Lung (tissue), 12 donors: ENCODE data around the gene PPA2. TPM values are rescaled to one million over a fixed set of nuclear protein-coding genes. Genes with fewer than 3 reads are reported as not detected.

Source experiments
- ATAC-seq: fragments of 200-7000 bp; cut with Tn5 transposase; one replicate; pipeline ENCODE4 v1.9.1; 2020; ENCODE audit warnings: moderate number of reproducible peaks; ENCODE audit not compliant: insufficient read depth, low FRiP score
- DNase-seq, 3 donors: peaks; one replicate each; pipeline ENCODE4 v3.0.0-alpha.2; 2013 to 2017
- H3K27ac ChIP-seq, 2 donors: one replicate each; pipeline ENCODE4 v1.5.1; 2013; ENCODE audit warnings: mild to moderate bottlenecking in 2 of 2, moderate library complexity in 2 of 2, control low read depth in 1 of 2, inconsistent platforms in 1 of 2, low read depth in 1 of 2, low read length in 1 of 2
- H3K27me3 ChIP-seq, 3 donors: one replicate each; pipeline ENCODE4 v1.5.1; 2013; ENCODE audit warnings: low read length in 2 of 3; ENCODE audit not compliant: control insufficient read depth in 3 of 3, insufficient read depth in 3 of 3
- H3K36me3 ChIP-seq, 4 donors: one replicate each; pipeline ENCODE4 v1.5.1; 2013; ENCODE audit warnings: low read length in 4 of 4, mild to moderate bottlenecking in 1 of 4, moderate library complexity in 1 of 4; ENCODE audit not compliant: control insufficient read depth in 4 of 4, insufficient read depth in 4 of 4
- H3K4me1 ChIP-seq, 5 donors: one replicate each; pipeline ENCODE4 v1.5.1; 2013; ENCODE audit warnings: low read length in 5 of 5, mild to moderate bottlenecking in 2 of 5, moderate library complexity in 1 of 5; ENCODE audit not compliant: control insufficient read depth in 5 of 5, insufficient read depth in 5 of 5
- H3K4me3 ChIP-seq: one replicate; pipeline ENCODE4 v1.5.1; 2013; ENCODE audit warnings: mild to moderate bottlenecking, control low read depth, moderate library complexity
- H3K9ac ChIP-seq, 2 donors: one replicate each; pipeline ENCODE4 v1.5.1; 2013; ENCODE audit warnings: low read length in 2 of 2, control low read depth in 1 of 2; ENCODE audit not compliant: insufficient read depth in 1 of 2
- H3K9me3 ChIP-seq, 4 donors: one replicate each; pipeline ENCODE4 v1.5.1; 2013; ENCODE audit warnings: low read length in 3 of 4, mild to moderate bottlenecking in 1 of 4, moderate library complexity in 1 of 4; ENCODE audit not compliant: control insufficient read depth in 4 of 4, insufficient read depth in 3 of 4
- WGBS, 2 donors: extraction: QIAGEN DNeasy Blood & Tissue Kit; methylation state at CpG; one replicate each; pipeline ENCODE4 v1.1.7; 2013; 5-methylcytosine and 5-hydroxymethylcytosine counted together
- polyA plus RNA-seq, 2 donors: library from polyadenylated mRNA; stranded (reverse); fragments of 200-250 nt; gene quantifications; one replicate each; pipeline ENCODE4 v1.2.1, GENCODE V29; 2013
- total RNA-seq, 2 donors: library from RNA; depleted of rRNA in 1 of 2; stranded (reverse); fragments of >200 nt in 1 of 2; gene quantifications; one replicate each; pipeline ENCODE4 v1.2.1, GENCODE V29; 2014 to 2021
- TF ChIP-seq, protein P1 (sequence below): IDR thresholded peaks from 2 replicates; pipeline ENCODE4 v1.5.1; 2012; ENCODE audit warnings: mild to moderate bottlenecking; ENCODE audit errors: control extremely low read depth, extremely low read depth
- donor health status: control.
- donor health status: control.
- donor health status: Bipolar disorder and iron deficiency.
- donor health status: healthy.
- donor health status: DM: yes; HTN: yes; CAD: no.

PPA2 gene
- total and polyA plus RNA-seq, 4 donors: 70.0 to 114 (median 77.1) TPM

DNA sequence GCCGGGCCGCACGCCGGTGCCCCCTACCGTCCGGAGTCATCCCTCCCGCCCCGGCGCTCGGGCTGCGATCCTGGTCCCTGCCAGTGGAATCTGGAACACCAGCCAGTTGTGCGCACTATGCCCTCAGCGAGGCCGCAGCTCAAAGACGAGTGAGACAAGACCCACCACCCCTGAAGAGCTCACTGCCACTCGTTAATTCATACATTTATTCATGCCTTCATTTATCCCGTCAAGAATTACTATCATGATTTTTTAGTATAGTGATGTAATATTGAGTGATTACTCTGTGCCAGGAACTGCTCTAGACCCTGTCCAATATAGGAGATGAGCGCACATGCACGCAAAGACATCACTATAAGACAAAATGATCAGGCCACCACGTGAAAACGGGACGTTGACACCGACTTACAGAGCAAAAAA lies 247 bp upstream of the PPA2 start:
- no peak for ATAC-seq
- TF ChIP-seq, protein P1, sequence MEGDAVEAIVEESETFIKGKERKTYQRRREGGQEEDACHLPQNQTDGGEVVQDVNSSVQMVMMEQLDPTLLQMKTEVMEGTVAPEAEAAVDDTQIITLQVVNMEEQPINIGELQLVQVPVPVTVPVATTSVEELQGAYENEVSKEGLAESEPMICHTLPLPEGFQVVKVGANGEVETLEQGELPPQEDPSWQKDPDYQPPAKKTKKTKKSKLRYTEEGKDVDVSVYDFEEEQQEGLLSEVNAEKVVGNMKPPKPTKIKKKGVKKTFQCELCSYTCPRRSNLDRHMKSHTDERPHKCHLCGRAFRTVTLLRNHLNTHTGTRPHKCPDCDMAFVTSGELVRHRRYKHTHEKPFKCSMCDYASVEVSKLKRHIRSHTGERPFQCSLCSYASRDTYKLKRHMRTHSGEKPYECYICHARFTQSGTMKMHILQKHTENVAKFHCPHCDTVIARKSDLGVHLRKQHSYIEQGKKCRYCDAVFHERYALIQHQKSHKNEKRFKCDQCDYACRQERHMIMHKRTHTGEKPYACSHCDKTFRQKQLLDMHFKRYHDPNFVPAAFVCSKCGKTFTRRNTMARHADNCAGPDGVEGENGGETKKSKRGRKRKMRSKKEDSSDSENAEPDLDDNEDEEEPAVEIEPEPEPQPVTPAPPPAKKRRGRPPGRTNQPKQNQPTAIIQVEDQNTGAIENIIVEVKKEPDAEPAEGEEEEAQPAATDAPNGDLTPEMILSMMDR: peak; percentile 81
- H3K4me3 ChIP-seq: peak overlapping the region; percentile 97
- H3K9ac ChIP-seq: peak overlapping the region in 1 of 2 donors; percentile 69
- H3K36me3 ChIP-seq: peaks cover 0 to 5% (median 0%) of the 10 kb centered on the region in 4 donors
- peaks cover 3 to 20% (median 7%) of the 10 kb centered on the region in 5 donors for H3K4me1 ChIP-seq
- H3K27ac ChIP-seq: peak overlapping the region in 1 of 2 donors; percentile 100
- 9 to 10% methylated on average over 23 of the region's 23 CpGs for WGBS, 2 donors
- H3K27me3 ChIP-seq: no peaks in the 10 kb centered on the region
- peak; percentile 92 to 94 (median 93) for DNase-seq
- H3K9me3 ChIP-seq: no peaks in the 10 kb centered on the region

DNA sequence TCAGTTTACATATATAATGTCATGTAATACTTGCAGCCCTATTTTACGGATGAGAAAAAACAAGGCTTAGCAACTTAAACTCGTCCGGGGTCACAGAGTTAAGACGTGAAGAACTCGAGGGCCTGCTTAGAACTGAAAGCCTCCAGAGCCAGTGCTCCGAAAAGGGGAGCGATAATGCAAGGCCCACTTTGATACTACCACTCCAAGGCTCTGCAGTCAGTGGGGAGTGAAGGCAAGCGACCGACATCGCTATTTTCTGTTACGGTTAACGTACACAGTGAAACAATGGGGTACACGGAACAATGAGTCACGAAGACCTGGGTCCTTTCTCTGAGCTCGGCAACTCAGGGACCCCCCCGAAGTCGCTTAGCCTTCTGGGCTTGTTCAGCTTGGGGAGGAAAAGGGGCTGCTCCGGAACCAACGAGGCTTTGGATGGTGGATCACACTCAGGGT lies 965 bp downstream of the PPA2 start:
- ATAC-seq: peak; percentile 4
- no peaks in the 10 kb centered on the region for H3K9me3 ChIP-seq

DNA sequence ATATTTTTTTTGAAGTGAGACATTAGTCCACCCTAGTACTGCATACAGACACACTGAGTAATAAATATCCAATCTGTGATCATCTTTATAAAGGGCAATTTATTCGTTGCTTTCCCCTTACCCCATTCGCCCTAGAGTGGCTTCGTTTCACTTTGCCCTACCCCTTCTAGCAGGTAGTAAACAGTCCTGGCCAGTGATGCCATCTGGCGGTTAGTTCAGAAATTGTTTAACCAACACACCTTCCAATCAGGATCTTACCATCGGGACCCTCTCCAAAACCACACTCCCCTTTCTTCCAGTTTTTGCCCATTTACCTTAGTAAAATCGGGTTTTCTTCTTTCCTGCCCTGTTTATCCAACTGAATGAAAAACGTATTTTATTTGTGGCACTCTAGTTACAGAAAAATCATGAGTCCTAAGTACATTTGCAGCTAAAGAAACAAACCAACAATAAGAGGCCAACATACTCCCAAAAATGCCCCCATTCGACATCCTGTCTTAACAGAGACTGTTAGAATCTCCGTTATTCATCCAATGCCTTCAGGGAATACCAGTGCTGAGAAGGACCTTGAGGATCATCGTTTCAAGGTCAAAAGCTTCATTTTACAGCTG lies 2.2 kb downstream of the PPA2 start:
- H3K36me3 ChIP-seq: peaks cover 0 to 10% (median 1%) of the 10 kb centered on the region in 4 donors
- no peak overlapping the region for H3K4me3 ChIP-seq
- peak overlapping the region in 1 of 2 donors; percentile 35 for H3K9ac ChIP-seq
- 13 to 18% methylated on average over 10 of the region's 10 CpGs for WGBS, 2 donors
- ATAC-seq: no peak
- no peaks in the 10 kb centered on the region for H3K27me3 ChIP-seq
- DNase-seq: peak; percentile 80 to 91 (median 89)
- peaks cover 5 to 20% (median 11%) of the 10 kb centered on the region in 5 donors for H3K4me1 ChIP-seq
- peak overlapping the region in 1 of 2 donors; percentile 56 for H3K27ac ChIP-seq
- TF ChIP-seq, protein P1: peak; percentile 84
- H3K9me3 ChIP-seq: peaks cover 0 to 1% (median 0%) of the 10 kb centered on the region in 4 donors

More for the DNA sequence above, 965 bp downstream of the PPA2 start:
- Histone ChIP-seq H3K27ac (peak overlapping the region; percentile 96 to 100), H3K4me1 (peaks cover 5 to 20% (median 11%) of the 10 kb centered on the region in 5 donors), H3K27me3 (no peaks in the 10 kb centered on the region), H3K36me3 (peaks cover 0 to 5% (median 0%) of the 10 kb centered on the region in 4 donors), H3K9ac (peak overlapping the region; percentile 85 to 99), H3K4me3 (peak overlapping the region; percentile 97)
- TF ChIP-seq, protein P1: no peak
- DNase-seq: no peak
- WGBS, 2 donors: 6 to 8% methylated on average over 19 of the region's 19 CpGs
